ENCODE measurements around the gene TBC1D20. TPM values are rescaled to one million over a fixed set of nuclear protein-coding genes. Genes with fewer than 3 reads are reported as not detected.

TBC1D20 gene
- total RNA-seq, 1 experiment from 2014 or later = 32.3 TPM

DNA sequence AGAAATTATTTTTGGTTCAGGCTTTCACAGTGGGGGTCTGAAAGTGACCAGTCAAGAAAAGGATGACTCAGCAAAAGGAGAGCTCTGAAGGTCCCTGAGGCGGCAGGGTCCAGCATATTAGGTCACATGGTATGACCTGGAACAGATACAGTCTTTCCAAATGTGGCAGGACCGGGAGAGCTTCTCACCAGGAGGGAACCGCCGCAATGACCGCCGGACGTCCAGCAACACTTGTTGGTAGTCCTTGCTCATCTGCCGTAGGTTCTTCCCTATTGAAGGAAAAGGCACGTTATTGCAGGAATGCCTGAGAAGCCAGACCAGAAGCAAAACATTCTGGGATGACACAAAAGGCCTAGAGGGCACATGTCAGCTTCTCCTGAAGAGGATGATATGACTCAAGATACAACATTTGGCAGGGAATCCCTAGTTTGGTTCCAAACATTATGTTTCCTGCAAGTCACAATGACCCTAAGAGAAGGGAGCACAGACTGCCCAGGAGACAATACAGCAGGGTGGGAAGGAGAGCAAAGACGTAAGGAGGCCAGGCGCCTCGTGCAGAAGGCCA lies 17.4 kb downstream of the TBC1D20 start:
- intact Hi-C loops (cut with micrococcal nuclease) = no loop called here
- ChIA-PET CTCF (no interaction called here), RAD21 (ENCODE audit: low non-redundant PET in 1 of 2, low total read pairs in 2 of 2, uncharacterized antibody in 2 of 2, unreplicated experiment in 2 of 2) (no interaction called here), POLR2A (interaction anchor here (0.9 to 1.0 kb wide), 3 partner anchors 10 to 82 kb away, joined by 3 read pairs; no protein-coding TSS in a partner anchor)
- Histone ChIP-seq H3K79me2 (ENCODE audit: insufficient read depth, low read length) (peaks cover 36% of the 10 kb centered on the region), H3K9ac (ENCODE audit: low read length) (no peak overlapping the region), H3K9me3 (ENCODE audit: control insufficient read depth in 1 of 2, insufficient read depth in 1 of 2, low read depth in 1 of 2, low read length in 2 of 2) (no peaks in the 10 kb centered on the region), H3K36me3 (ENCODE audit: control insufficient read depth in 1 of 2, insufficient read depth in 2 of 2, low read length in 2 of 2) (peaks cover 29 to 36% of the 10 kb centered on the region in 2 experiments), H3K4me1 (ENCODE audit: control insufficient read depth in 1 of 2, insufficient read depth in 2 of 2, low read length in 2 of 2) (0 out of 4 replicates have a peak, but pooled peaks cover 0 to 4% of the 10 kb centered on the region in 2 experiments), H3K4me3 (replicated peaks in 1 of 2; ENCODE audit: low read depth in 1 of 2, low read length in 2 of 2) (no peak overlapping the region), H4K20me1 (ENCODE audit: insufficient read depth) (no peaks in the 10 kb centered on the region), H3K4me2 (ENCODE audit: low read length) (no peak overlapping the region), H3K27me3 (ENCODE audit: insufficient read depth, low read length) (no peaks in the 10 kb centered on the region), H3K27ac (ENCODE audit: low read depth, low read length) (no peak overlapping the region), H2AFZ (ENCODE audit: low read depth, low read length, poor library complexity, severe bottlenecking) (no peak overlapping the region), H3K9me2 (ENCODE audit: insufficient read depth) (no peaks in the 10 kb centered on the region)
- DNase-seq (ENCODE audit: low read depth, low spot score) (no peak), ATAC-seq (no peak)
- BruUV-seq (replicated peaks) = no TSS peak
- no peak for TF ChIP-seq SP1 (IDR thresholded peaks at IDR 0.05; ENCODE audit: low read depth)

DNA sequence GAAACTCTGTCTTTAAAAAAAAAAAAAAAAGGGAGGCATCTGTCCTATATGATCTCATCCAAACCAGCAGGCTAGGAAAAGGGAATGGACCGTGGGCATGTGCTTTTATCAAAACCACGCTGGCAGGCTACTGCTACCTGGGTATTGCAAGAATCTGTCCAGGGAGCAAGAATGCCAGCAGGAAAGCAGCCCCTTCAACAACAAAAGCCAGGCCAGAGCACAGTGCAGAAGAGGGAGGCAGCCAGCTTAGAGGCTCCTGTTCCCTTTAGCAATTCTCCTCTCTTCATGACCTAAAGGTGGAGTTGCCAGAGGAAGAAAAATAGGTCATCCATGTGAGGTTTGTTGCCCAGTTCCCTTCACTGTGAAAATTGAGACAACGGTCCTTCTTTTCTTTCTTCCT lies 18.2 kb downstream of the TBC1D20 start:
- H3K27me3 ChIP-seq (ENCODE audit: insufficient read depth, low read length) = no peaks in the 10 kb centered on the region
- H4K20me1 ChIP-seq (ENCODE audit: insufficient read depth) = no peaks in the 10 kb centered on the region
- POLR2A ChIA-PET = interaction anchor here (0.9 kb wide), 1 partner anchor 74 kb away, joined by 3 read pairs; no protein-coding TSS in a partner anchor
- no peak overlapping the region for H3K4me2 ChIP-seq (ENCODE audit: low read length)
- no peaks in the 10 kb centered on the region for H3K9me2 ChIP-seq (ENCODE audit: insufficient read depth)
- BruUV-seq (replicated peaks) = TSS peak; percentile 33
- RAD21 ChIA-PET (ENCODE audit: low non-redundant PET in 1 of 2, low total read pairs in 2 of 2, uncharacterized antibody in 2 of 2, unreplicated experiment in 2 of 2) = no interaction called here
- peaks cover 29% of the 10 kb centered on the region for H3K79me2 ChIP-seq (ENCODE audit: insufficient read depth, low read length)
- 0 out of 4 replicates have a peak, but pooled peaks cover 0 to 4% of the 10 kb centered on the region in 2 experiments for H3K4me1 ChIP-seq (ENCODE audit: control insufficient read depth in 1 of 2, insufficient read depth in 2 of 2, low read length in 2 of 2)
- CTCF ChIA-PET = no interaction called here
- H2AFZ ChIP-seq (ENCODE audit: low read depth, low read length, poor library complexity, severe bottlenecking) = no peak overlapping the region
- H3K27ac ChIP-seq (ENCODE audit: low read depth, low read length) = no peak overlapping the region
- TF ChIP-seq SIN3A (IDR thresholded peaks at IDR 0.05; ENCODE audit: low read depth) = no peak
- no peak for TF ChIP-seq CBX3 (IDR thresholded peaks at IDR 0.05; ENCODE audit: low read depth)
- TF ChIP-seq SP1 (IDR thresholded peaks at IDR 0.05; ENCODE audit: low read depth) = no peak
- TF ChIP-seq, protein P1, sequence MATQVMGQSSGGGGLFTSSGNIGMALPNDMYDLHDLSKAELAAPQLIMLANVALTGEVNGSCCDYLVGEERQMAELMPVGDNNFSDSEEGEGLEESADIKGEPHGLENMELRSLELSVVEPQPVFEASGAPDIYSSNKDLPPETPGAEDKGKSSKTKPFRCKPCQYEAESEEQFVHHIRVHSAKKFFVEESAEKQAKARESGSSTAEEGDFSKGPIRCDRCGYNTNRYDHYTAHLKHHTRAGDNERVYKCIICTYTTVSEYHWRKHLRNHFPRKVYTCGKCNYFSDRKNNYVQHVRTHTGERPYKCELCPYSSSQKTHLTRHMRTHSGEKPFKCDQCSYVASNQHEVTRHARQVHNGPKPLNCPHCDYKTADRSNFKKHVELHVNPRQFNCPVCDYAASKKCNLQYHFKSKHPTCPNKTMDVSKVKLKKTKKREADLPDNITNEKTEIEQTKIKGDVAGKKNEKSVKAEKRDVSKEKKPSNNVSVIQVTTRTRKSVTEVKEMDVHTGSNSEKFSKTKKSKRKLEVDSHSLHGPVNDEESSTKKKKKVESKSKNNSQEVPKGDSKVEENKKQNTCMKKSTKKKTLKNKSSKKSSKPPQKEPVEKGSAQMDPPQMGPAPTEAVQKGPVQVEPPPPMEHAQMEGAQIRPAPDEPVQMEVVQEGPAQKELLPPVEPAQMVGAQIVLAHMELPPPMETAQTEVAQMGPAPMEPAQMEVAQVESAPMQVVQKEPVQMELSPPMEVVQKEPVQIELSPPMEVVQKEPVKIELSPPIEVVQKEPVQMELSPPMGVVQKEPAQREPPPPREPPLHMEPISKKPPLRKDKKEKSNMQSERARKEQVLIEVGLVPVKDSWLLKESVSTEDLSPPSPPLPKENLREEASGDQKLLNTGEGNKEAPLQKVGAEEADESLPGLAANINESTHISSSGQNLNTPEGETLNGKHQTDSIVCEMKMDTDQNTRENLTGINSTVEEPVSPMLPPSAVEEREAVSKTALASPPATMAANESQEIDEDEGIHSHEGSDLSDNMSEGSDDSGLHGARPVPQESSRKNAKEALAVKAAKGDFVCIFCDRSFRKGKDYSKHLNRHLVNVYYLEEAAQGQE (IDR thresholded peaks at IDR 0.05; ENCODE audit: low read depth) = no peak
- TF ChIP-seq RAD21 (IDR thresholded peaks at IDR 0.05; ENCODE audit: low read depth) = no peak
- no peak for TF ChIP-seq SRF (IDR thresholded peaks at IDR 0.05; ENCODE audit: low read depth)
- TF ChIP-seq CEBPB (IDR thresholded peaks at IDR 0.05; ENCODE audit: low read depth) = no peak
- no peak for TF ChIP-seq POLR2A (IDR thresholded peaks at IDR 0.05; ENCODE audit: borderline replicate concordance, extremely low read depth, insufficient read depth, insufficient read length)
- TF ChIP-seq EZH2 (IDR thresholded peaks at IDR 0.05) = no peak
- TF ChIP-seq, protein P2, sequence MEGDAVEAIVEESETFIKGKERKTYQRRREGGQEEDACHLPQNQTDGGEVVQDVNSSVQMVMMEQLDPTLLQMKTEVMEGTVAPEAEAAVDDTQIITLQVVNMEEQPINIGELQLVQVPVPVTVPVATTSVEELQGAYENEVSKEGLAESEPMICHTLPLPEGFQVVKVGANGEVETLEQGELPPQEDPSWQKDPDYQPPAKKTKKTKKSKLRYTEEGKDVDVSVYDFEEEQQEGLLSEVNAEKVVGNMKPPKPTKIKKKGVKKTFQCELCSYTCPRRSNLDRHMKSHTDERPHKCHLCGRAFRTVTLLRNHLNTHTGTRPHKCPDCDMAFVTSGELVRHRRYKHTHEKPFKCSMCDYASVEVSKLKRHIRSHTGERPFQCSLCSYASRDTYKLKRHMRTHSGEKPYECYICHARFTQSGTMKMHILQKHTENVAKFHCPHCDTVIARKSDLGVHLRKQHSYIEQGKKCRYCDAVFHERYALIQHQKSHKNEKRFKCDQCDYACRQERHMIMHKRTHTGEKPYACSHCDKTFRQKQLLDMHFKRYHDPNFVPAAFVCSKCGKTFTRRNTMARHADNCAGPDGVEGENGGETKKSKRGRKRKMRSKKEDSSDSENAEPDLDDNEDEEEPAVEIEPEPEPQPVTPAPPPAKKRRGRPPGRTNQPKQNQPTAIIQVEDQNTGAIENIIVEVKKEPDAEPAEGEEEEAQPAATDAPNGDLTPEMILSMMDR (IDR thresholded peaks at IDR 0.05 in 2 of 3, conservative IDR thresholded peaks at IDR 0.05 in 1 of 3; ENCODE audit: borderline replicate concordance in 1 of 3, insufficient read depth in 1 of 3, low read depth in 2 of 3, low read length in 2 of 3) = no peak
- H3K36me3 ChIP-seq (ENCODE audit: control insufficient read depth in 1 of 2, insufficient read depth in 2 of 2, low read length in 2 of 2) = peaks cover 31 to 43% of the 10 kb centered on the region in 2 experiments
- H3K4me3 ChIP-seq (replicated peaks in 1 of 2; ENCODE audit: low read depth in 1 of 2, low read length in 2 of 2) = no peak overlapping the region
- H3K9me3 ChIP-seq (ENCODE audit: control insufficient read depth in 1 of 2, insufficient read depth in 1 of 2, low read depth in 1 of 2, low read length in 2 of 2) = no peaks in the 10 kb centered on the region
- intact Hi-C loops (cut with micrococcal nuclease) = no loop called here
- H3K9ac ChIP-seq (ENCODE audit: low read length) = no peak overlapping the region
- ATAC-seq = no peak
- DNase-seq (ENCODE audit: low read depth, low spot score) = no peak
